ENCODE data around the gene LRRC63.
"Not testable (repeated sequence)": the region's sequence is repeated elsewhere in the genome, so short reads cannot be mapped to it uniquely, and the experiment has no call there.

The LRRC63 gene

GRCh38 chr13:46181840-46182490, 29.8 kb upstream of the LRRC63 start, which contains the start of gene LCP1:
LCP1 (minus strand) TSS chr13:46182177; CDS start chr13:46159662, 22,515 bp downstream.
- DNase-seq, result no peak

- DNase-seq, result no peak
These were observed 29.2 kb upstream of the LRRC63 start for GRCh38 chr13:46182491-46182877.

GRCh38 chr13:46183018-46183946, 28.4 kb upstream of the LRRC63 start:
- no peak for DNase-seq

GRCh38 chr13:46184277-46184699, 27.4 kb upstream of the LRRC63 start:
- DNase-seq, result no peak

GRCh38 chr13:46185634-46186033, 26.1 kb upstream of the LRRC63 start:
- no peak for DNase-seq

- DNase-seq, result no peak
These were observed 19.3 kb upstream of the LRRC63 start for GRCh38 chr13:46192412-46192811.

GRCh38 chr13:46195016-46195415, 16.7 kb upstream of the LRRC63 start:
- DNase-seq, result no peak

GRCh38 chr13:46197299-46198048, 14.3 kb upstream of the LRRC63 start:
- no peak for DNase-seq

- no peak for DNase-seq
These were observed 13.0 kb upstream of the LRRC63 start for GRCh38 chr13:46198696-46199193.

- no peak for DNase-seq
These were observed 9.4 kb upstream of the LRRC63 start for GRCh38 chr13:46202188-46202795.

GRCh38 chr13:46202966-46203365, 8.8 kb upstream of the LRRC63 start:
- no peak for DNase-seq

- no peak for DNase-seq
These were observed 5.6 kb upstream of the LRRC63 start for GRCh38 chr13:46206143-46206542.

- DNase-seq, result no peak
These were observed 3.9 kb upstream of the LRRC63 start for GRCh38 chr13:46207828-46208227.

- DNase-seq, result no peak
These were observed 1.2 kb upstream of the LRRC63 start for GRCh38 chr13:46210362-46211083.

- DNase-seq, result peak; percentile 27
These were observed 629 bp upstream of the LRRC63 start for GRCh38 chr13:46211116-46211482.

- no peak for DNase-seq
These were observed 1.5 kb downstream of the LRRC63 start for GRCh38 chr13:46213242-46213641.

GRCh38 chr13:46214741-46215140, 3.0 kb downstream of the LRRC63 start:
- not testable (repeated sequence) for DNase-seq

- peak; percentile 11 for DNase-seq
These were observed 8.5 kb downstream of the LRRC63 start for GRCh38 chr13:46220234-46220633.

GRCh38 chr13:46229251-46229650, 17.5 kb downstream of the LRRC63 start:
- no peak for DNase-seq

- no peak for DNase-seq
These were observed 20.6 kb downstream of the LRRC63 start for GRCh38 chr13:46232281-46232680.

- DNase-seq, result no peak
These were observed 23.6 kb downstream of the LRRC63 start for GRCh38 chr13:46235286-46235685.

GRCh38 chr13:46265292-46265691, 53.6 kb downstream of the LRRC63 start:
- DNase-seq, result no peak
